NCI-H128 (cell line): Measurements from ENCODE around the gene P2RY13.

Experiments
- DNase-seq: peaks from one replicate; lab custom pipeline; 2025; ENCODE audit not compliant: unreplicated experiment; lab: John Stamatoyannopoulos, UW

The P2RY13 gene

DNA sequence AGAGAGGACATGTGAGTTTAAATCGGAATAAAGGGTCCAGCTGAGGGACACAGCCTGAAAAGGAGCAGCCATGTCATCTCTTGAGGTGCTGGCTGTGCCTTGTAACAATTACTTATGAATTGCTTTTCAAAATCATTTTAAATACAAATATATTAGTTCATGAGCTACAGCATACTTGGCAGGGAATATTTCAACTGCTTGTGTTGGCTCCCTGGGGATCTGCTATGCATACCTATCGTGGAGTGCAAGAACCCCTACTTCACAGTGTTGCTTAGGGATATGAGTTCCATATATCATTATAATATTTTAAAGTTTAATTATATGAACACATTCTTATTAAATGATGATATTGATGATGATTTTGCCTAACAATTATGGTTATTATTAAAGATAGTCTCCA, 31.9 kb downstream of the P2RY13 start:
- no peak for DNase-seq

DNA sequence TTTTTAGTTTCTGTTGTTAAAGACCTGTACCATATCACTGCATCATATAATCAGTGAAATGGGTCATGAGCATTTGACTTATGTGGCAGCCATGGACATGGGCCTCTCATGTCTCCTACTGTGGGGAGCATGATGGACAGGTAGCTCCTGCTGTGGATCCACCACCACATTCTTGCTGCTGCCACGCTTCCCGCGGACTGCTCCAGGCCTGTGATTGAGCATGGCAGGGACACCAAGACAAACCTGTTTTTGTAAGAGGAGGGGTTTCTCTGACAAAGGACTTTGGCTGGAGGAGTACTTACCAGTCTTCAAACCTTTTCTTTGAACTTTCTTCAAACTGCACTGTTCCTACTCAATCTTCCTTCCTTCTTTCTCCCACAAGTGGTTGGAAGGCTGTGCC, 33.1 kb downstream of the P2RY13 start:
- no peak for DNase-seq

DNA sequence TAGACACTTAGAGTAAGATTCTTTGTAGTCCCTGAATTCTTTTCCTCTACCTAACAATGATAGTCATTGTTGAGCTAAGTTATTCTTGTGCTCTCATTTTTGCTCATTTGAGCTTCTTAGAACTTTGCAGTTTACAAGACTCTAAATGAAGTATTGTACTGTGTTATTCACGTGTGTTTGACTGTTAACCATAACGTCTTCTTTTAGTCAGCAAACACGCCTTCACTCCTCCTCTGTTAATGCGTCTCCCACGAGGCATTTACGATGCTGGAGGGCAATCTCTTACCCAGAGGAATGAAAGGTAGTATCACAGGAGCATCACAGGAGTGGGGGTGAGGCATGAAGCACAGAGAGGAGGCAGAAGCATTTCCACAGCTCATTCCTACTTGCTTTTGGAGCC, 36.2 kb downstream of the P2RY13 start:
- no peak for DNase-seq

DNA sequence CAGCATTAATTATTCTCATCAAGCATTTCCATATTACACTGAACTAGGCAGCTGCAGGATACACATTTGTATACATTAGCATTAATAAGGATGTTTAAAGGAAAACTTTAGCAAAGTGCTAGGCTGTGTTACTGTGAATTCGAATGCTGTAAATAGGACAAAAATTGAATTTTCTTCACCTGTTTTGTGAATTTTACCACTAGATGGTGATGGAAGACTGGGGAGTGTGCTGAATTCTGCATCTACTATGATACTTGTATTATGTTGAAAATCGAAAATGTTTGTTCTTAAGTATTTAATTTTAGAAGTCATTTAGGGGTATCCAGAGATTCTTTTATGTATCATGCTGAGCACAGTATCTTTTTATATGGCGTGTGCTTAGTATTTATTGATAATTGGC, 38.7 kb downstream of the P2RY13 start:
- no peak for DNase-seq

DNA sequence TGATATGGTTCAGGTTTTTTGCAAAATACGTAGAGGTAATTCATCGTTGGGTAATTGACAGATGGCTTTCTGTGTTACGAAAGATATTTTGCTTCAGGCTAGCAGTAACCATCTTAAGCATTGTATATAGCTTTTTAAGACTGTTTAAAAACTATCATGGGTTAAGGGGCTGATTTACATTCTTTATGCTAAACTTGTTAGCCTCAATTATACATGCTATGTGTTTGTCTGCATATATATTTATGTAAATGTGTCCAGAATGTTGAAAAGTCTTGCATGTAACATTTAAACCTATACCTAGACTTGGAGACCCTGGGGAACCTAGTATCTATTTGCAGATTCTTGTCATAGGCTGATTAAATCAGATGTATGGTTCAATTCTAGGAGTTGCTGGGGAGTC, 39.9 kb downstream of the P2RY13 start:
- DNase-seq = no peak

DNA sequence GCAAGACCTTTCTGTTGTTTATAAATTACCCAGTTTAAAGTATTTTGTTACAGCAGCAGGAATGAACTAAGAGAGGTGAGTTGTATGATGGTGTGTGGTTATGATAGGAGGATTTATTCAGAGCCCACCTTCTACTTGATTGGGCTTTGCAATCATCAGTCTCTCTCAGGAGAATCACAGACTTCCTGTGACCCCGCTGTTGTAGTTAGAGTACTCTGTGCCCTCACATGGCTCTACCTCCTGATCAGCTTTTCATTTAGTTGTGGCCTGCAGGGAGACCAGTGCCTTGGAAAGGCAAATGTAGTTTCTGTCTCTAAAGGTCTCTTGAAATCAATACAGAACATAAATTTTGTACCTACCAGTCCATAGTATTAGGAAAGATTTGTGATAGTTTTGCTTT, 43.4 kb downstream of the P2RY13 start:
- no peak for DNase-seq

DNA sequence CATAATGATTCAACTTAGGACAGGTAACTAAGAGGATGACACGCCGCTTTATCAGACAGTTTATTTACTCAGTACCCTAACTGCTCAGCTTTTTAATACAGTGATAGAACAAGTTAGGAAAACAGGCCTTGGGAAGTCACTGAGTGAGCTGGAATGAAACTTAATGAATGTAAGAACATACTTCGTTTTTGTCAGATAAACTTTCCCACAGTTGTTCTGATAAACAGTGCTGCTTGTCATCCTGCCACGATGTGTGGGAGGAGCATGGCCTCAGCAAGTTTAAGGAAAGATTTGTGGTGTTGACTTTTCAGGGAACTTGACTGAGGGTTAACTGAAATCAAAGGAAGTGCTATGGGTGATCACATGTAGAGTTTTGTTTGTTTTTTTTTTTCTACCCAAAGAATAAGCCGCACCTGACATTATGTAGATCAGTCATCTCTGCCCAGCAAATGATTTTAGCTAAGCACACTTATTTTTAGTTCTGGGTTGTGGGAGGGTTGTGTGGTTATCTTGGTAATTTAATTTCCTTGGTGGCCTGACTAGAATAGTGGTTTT, 45.4 kb downstream of the P2RY13 start:
- DNase-seq = no peak

DNA sequence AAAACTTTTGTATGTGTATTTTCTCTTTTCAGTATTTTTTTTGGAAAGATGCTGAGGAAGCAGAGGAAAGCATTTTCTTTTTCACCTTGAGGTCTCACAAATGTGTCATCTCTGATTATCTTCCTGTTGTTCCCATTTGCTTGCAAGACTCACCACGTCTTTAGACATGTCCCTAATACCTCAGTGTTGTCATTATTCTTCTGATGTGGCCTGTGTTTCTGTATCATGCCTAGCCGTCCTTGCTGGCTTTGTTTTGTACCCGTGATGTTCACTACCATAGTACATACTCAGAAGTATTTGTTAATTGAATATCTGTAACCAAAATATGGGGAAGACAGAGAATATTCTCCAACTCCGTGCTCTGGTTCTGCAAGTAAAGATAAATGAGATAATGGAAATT, 46.0 kb downstream of the P2RY13 start:
- no peak for DNase-seq

DNA sequence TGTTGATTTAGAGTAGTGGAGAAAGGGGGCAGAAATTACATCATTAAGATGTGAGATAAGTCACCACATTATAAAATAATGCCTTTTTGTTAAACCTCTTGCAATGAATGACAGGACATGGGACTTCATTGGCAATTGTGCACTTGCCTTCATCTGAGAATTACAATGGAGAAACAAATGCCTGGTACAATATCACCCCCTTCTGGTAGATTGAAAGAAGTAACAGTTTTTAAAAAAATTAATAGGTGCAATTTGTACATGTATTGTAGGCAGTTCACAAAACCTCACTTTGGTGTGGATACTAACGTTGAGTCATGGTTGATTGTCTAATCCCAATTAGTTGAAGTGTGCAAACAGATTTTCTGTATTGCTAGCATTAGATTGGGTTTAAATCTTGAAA, 46.4 kb downstream of the P2RY13 start:
- no peak for DNase-seq

DNA sequence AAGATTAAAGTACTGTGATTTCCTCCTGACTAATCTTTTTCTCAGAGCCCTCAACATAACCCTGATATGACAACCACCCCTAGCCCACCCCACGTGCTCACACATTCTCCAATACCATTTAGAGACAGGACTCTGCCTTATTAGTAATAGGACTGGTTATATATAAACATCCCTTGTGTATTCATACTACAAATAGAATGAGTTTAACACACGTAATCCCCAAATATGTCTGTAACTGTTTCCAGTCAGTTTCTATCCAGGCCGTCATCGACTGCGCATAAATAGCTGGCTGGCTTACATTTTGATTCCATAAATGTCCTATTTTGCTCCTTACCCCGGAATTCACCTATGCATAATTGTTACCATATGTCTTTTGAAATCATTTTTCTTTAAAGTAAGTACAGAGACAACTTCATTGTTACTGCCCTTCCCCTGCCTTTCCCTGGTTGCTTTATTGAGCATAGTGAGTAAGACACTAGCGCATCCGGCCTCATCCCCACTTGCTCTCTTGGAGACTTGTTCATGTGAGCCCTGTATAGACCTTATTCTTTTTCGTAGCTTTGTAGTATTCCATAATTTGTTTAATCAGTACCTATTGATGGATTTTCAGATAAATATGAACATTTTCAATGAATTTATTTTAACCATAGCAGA, 47.6 kb downstream of the P2RY13 start:
- DNase-seq = no peak

DNA sequence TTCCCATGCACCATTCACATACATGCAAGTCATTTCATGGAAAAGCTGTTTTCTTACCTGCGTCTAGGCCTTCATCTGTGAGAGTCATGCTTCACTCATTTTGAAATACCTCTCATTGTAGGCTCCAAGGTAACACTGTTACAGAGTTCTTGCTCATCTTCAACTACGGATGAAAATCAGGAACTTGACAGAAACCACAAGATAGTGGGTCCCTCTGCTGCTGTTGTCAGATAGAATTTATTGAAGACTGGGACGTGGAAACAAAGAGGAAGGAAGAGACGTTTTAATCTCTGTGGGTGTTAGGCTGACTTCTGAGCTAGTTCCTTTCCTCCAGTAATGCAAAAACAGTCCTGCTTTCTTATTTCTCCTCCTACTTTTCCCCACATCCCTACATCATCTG, 51.1 kb downstream of the P2RY13 start, which contains the start of gene P2RY14:
P2RY14 (minus strand) TSS at position 313 of the 400 bp plus-strand sequence. CDS start 64,226 bp downstream, outside the sequence.
- DNase-seq = no peak

DNA sequence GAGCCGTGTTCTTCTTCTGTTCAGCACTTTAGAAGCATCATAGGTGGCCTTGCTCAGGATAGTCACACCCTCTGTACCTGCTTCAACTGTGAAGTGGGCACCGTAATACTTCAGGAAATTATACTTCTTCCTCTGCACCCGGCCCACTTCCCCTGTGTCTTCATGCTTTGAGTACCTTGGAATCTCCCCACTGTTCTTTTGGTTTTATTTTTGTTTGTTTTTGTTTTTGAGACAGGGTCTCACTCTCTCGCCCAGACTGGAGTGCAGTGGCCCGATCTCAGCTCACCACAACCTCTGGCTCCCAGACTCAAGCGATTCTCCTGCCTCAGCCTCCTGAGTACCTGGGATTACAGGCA, 52.7 kb downstream of the P2RY13 start:
- DNase-seq = no peak
